GM18520 (cell line): ENCODE results near the gene LPAR5.

ENCODE experiments used
- ATAC-seq: cut with Tn5 transposase; IDR thresholded peaks from one replicate; pipeline ENCODE4 v1.9.1; 2021; ENCODE audit not compliant: unreplicated experiment

The LPAR5 gene

DNA sequence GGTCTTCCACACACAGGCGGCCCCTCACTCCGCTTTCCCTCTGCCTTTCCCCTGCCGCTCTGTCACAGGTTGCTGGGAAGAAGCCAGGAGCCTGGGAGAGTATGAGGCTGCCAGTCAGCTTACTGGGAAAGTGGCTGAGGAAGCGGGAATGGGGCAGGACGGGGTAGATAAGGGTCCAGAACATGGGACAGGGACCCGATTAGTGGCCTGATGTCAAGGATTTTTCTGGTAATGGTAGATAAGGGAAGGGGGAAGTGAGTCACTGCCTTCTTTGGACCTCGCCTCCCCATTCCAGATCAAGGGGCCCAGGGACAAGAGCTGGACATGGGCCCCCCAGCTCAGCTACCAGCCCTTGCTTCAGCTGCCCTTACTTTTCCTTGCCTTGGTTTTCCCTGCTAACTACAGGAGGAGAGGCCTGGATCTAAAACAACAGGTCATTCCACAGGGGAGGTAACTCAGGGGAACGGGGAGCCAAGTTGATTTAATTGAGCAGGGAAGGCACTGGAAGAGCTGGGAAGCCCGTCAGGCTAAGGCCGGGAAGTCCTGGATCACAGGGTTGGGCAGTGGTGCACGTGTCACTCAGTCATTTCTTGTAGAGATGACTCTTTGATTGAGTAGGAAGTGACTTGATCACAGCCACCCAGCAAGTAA, 3.5 kb upstream of the LPAR5 start:
- ATAC-seq, result no peak

DNA sequence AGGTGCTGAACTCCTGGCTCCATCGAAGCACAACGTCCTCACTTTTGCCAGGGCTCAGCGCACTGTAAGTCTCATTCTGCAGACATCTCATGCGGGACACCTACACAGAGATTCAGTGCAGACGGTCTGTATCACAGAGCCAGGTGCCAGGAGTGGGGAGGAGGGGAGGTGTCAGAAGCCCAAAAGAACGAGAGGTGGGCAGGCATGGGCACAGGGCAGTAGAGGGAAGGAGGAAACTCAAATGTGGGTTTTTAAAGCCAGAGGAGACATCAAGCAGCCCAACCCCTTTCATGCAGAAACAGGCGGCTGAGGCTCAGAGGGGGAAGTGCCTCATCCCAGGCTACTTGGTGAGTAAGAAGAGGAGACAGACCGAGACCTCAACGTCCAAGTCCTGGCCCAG, 2.5 kb upstream of the LPAR5 start:
- ATAC-seq, result no peak

DNA sequence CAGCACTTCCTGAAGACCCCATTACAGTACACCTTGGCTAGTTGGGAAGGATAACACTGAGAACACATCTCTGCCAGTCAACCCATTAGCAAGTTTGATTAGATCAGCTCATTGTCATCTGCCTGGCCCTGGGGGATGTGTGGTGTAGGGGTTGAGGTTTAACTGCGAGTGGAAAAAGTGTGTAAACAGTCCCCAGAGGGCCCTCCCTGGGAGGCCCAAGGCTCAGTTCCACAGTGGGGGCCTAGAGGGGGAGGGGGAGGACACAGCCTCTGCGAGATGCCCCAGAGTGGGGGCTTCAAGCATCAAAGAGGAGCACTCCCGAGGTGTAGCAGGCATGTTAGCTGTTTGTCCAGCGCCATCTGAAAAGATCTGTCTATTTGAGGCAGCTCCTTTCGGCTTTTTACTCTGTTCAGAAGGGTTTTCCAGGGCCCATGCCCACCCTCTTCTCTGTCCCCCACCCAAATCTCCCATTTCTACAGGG, 344 bp downstream of the LPAR5 start:
- no peak for ATAC-seq

DNA sequence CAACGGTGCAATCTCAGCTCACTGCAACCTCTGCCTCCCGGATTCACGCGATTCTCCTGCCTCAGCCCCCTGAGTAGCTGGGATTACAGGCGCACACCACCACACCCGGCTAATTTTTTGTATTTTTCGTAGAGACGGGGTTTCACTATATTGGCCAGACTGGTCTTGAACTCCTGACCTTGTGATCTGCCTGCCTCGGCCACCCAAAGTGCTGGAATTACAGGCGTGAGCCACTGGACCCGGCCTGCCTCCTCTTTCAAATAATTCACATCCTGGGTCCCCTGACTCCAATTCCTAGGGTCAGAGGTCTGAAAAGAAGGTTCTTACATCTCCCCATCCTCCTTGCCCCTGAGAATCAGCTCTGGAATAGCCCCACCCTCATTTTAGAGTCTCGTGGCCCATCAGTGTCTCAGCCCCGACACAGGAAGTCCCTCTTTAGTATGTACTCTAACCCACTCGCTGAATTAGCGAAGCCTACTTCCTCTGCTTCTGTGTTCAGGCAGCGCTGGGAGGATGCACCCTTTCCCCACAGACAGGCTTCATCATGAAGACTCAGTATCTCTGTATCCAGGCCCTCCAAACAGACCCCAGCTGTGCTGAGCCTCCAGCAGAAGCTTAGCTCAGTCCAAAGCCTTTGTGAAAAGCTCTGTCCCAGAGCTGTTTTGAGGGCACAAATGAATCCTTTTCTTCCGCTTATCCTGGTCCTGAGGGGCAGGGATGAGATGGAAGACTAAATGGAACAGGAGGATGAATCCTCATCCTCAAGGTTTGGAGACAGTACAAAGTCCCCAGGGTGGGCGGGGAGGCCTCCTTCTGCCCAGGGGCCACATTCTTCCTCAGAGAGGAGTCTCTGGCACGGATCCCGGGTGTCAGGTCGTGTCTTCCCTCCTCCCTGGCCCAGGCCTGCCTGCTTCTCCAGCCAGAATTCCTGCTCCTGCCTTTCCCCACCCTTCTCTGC, 3.5 kb downstream of the LPAR5 start:
- peak; percentile 45 for ATAC-seq

DNA sequence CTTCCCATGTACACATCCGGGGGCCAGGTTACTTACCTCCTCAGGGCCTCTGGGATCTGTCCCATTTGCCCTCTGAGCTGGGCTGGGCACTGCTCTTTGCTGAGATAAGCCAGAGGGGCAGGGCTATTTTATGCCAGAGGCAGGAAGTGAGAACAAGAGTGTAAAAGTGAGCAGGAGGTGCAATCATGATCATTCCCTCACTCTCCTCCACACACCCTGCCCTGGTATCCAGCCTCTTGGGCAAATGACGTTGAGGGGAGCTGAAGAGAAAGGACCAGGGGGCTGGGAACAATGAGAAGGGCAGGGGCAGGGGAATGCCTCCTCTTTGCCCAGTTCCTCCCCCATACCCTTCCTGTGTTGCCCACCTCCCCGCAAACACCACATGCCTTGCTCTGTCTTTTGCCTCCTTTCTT, 4.2 kb downstream of the LPAR5 start:
- ATAC-seq, result no peak

DNA sequence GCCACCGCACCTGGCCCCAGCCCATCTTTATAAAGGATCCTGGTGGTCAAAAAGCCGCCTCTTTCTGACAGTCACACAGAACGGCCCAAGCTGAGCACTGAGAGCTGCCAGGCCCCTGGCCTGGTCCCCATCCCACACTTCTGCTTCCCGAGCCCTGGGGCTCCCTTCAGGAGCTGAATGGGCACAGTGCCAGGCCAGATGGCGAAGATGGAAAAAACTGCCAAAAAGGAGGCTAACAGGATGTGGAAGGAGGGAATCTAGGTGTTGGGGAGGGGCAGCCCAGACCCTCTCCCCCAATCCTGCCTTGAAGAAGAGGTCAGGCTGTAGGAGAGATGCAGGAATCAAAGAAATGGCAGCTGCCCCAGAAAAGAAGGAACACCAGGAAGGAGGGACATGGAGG, 5.0 kb downstream of the LPAR5 start:
- no peak for ATAC-seq

DNA sequence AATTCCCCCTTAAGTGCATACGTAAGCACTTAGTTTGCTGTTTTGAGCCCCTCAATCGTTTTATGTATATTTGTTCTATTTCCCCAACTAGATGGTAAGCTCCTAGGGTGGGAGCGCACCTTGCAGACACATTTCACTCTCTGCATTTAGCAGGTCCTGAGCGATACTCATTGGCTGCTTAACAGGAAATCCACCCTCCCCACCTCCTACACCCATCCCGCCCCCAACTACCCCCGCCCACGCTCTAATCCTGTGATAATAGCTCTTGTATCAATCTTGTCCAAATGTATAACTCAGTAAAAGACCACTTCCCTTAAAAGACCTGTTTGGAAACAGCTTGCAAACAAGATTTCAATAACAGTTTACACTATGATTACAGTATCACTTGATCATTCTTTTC, 8.1 kb downstream of the LPAR5 start:
- no peak for ATAC-seq

DNA sequence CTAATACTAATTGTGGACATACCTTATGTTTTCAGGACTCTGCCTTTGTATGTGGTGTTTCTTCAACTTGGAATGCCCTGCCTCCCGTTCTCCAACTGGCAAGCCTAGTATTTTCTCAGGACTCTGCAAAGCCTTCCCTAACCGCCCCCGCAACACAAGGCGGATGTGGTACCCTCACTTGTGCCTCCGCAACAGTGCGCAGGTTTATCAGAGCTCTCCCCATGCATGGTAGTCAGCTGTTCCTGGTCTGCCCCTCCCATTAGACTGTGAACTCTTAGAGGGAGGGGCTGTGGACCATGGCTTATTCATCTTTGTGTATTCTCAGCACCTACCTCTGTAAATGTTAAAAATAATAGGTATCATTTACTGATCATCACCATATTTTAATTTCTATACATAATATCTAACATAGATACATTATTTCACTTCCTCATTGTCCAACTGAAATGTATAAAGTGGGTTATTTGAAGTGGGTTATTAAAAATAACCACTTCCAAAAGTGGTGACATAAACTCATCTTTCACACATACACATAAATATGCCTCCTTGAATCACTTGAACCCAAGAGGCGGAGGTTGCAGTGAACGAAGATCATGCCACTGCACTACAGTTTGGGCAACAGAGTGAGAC, 9.0 kb downstream of the LPAR5 start:
- no peak for ATAC-seq

DNA sequence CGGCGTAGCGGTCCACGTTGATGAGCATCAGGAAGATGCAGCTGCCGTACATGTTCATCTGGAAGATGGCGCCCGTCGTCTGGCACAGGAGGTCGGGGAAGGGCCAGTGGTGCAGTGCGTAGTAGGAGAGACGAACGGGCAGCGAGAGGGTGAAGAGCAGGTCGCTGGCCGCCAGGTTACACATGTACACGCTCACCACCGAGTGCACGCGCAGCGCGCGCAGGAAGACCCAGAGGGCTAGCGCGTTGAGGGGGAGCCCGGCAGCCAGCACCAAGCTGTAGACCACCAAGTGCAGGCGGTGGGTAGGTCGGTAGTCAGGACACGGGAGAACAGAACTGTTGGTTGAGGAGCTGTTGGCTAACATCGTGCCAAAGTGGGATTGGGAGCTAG, 14.9 kb downstream of the LPAR5 start:
- ATAC-seq, result no peak

DNA sequence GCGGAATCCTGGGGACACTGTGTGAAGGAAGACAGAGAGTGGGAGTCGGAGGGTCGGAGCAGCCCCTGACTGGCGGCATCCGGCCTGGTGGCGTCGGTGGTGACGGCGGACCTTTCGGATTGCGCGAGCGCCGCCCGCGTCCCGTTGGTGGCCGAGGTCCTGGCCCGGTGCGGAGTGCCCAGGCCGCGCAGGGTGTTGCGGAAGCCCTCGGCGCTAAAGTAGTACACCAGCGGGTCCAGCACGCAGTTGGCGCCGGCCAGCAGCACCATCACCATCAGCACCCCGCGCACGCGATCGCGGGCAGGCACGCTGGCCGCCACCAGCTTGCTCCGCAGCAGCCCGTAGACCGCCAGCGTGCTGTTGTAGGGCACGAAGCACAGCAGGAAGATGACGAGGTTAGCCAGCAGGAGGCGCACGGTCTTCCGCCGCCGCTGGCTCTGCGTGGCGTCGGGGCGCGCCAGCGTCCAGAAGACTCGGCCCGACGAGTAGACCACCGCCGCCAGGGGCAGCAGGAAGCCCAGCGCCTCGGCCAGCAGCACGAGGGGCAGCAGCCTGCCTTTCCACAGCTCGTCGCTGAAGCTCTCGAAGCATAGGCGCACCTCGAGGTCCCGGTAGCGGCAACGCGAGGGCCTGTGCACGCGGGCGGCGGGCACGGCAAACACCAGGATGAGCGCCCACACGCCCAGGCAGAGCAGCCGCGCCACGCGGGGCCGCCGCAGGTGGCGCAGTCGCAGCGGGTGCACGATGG, 15.4 kb downstream of the LPAR5 start:
- no peak for ATAC-seq

DNA sequence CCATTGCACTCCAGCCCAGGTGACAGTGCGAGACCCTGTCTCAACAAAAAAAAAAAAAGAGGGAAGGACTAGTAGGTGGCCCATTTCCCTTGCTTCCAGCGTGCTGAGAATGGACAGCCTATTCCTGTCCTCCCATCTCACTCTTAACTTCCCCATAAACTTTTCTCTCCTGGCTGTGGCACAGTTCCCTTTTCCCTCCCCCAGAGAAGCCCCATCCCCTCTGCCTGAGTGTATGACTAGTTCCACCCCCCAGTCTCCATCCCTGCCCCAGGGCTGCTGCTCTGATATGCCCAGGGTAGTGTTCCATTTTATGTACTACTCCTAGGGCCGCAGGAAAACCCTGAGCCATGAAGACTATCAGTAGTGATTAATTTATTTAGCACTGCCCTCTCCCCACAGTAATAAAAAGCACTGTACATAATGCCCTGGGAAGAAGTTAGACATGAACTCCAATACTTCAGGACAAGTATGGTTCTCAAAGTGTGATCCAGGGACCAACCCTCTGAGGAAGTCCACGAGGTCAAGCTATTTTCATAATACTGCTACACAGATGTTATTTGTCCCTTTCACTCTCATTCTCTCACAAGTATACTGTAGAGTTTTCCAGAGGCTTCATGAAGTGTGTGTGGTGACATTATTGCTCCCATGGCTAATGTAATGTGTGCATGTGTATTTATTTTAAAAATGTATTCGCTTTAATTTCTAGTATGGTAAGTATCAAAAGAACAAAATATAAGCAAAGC, 17.1 kb downstream of the LPAR5 start:
- no peak for ATAC-seq

DNA sequence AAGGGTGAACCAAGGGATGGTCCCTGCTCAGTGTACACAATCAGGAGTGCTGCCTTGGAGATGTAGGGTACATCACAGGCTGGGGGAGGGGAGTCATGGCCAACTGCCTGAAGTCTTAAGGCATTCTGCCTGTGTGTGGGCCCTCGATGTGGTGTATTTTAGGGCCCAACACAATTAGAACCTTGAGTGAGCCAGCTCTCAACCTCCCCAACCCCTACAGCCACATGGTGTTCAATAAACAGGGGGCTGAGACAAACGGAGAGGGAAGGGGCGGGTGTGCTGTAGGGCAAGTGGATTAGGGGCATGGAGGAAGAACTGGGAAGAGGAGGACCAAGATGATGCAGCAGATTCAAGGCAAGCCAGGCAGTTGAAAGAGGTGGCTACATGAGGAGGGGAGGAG, 20.0 kb downstream of the LPAR5 start:
- no peak for ATAC-seq

DNA sequence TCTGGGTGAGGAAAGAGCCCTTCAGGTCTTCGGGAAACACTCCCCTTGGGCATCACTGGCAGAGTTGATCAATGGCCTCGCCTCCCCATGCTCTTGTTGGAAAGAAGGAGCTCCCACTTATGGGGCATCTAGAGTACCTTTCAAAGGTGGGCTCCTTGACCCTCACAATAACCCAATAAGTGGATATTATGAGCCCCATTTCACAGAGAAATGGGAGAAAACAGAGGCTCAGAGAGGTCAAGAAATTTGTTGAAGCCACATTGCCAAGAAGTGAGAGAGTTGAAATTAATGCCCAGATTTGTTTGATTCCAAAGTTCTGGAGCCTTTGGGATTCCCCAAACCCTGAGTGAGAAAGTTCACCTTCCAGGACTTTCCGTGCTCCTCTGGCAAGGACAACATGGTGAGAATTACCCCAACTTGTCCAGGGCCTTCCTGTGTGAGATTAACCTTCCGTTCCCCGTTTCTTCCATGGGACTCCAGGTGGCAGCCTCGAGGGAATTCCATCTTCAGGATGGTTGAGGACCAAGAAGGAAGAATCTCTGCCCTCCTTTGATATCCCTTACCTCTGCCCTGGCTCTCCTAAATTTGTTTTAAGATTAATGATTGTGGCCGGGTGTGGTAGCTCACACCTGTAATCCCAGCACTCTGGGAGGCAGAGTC, 21.1 kb downstream of the LPAR5 start:
- ATAC-seq, result no peak

DNA sequence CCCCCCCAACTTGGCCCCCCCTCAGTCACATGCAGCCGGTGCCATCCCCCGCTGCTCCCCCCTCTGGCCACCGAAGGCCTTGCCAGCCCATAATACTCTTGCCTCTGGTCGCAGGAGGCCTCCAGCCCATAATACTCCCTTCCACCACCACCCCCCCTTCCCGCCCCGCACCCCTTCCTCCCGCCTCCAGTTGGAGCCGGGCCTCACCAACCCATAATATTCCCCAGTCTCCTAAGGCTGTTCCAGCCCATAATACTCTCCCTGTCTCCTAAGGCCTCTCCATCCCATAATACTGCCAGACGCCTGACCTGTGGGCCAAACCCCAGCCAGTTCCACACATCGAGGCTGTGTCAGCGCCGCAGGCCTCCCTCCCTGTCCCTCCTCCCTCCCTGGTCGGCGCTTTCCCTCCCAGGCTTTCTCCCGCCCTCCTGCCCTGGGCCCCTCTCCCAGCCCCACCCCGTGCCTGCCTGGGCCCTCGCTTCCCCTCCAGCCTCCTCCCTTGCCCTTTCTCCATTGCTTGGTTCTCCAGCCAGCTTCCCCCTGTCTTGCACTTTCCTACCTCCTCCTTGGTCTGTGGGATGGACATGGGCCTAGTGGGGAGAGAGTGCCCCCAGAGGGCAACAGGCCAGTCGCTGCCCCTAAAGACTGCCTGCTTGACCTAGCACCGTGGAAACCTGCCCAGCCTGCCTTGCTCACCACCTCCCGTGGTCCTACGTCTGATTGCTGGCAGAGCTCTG, 21.8 kb downstream of the LPAR5 start:
- ATAC-seq, result no peak

DNA sequence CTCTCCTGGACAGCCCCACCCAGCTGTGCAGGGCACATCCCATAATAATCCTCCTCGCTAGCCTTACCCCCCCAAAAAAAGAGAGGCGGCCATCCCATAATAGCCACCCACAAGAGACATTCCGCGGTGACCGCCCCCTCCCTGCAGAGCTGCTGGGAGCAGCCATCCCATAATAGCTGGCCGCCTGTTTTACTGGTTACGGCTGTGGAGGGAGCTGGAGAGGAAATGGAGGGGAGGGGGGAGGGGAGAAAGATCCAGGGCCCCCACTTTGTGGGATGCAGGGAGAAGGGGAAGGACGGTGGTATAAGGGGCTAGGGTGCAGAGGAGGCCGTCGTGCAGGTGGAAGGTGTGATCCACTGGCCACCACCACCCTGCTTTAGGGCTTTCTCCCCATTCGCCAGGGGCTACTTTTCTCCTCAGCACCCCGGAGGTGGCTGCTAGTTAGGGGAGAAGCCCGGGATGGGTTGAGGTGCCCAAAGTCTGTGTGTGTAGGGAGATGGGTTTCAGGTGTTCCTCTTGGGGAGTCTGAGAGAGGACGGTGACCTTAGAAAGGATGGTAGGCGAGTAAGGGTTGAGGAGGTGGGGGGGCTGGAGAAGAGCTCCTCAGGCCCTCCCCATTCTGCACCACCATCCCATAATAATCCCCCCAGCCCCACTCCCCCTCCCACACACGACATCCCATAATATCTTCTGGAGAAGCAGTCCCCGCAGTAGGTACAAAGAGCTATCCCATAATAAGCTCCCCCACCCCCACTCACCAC, 22.6 kb downstream of the LPAR5 start:
- no peak for ATAC-seq

DNA sequence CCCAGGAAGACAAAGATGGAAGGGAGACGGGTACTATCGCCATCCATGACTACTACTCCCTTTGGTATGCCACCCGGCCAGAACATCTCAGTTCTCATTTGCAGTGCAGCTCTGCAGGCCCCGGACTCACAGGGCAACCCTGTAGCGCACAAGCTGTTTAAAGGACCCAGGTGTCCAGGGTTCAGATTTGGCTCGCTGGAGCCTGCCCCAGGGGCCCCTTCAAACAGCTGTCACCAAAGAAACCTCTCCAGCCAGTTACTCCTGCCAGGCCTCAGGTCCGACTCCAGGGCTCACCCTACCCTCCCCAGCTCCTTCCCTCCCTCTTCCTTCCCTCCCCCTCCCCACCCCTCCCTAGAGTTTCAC, 23.1 kb downstream of the LPAR5 start:
- ATAC-seq, result no peak

DNA sequence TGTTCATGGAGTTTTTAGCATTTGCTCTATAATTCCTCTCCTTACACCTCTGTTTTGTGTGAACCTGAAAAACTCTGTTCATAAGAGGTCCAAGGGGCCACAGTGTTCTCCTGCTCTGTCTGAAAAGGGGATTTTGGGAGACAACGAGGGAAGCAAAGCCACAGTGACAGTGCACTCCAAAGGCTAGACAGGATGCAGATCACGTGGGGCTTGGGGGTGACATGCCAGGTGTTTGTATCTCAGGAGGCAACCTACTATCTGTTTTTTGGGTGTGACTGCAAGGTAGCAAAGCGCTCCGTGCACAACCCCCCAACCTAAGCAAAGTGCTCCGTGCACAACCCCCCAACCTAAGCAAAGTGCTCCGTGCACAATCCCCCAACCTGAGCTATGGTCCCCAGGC, 23.5 kb downstream of the LPAR5 start:
- ATAC-seq, result no peak

DNA sequence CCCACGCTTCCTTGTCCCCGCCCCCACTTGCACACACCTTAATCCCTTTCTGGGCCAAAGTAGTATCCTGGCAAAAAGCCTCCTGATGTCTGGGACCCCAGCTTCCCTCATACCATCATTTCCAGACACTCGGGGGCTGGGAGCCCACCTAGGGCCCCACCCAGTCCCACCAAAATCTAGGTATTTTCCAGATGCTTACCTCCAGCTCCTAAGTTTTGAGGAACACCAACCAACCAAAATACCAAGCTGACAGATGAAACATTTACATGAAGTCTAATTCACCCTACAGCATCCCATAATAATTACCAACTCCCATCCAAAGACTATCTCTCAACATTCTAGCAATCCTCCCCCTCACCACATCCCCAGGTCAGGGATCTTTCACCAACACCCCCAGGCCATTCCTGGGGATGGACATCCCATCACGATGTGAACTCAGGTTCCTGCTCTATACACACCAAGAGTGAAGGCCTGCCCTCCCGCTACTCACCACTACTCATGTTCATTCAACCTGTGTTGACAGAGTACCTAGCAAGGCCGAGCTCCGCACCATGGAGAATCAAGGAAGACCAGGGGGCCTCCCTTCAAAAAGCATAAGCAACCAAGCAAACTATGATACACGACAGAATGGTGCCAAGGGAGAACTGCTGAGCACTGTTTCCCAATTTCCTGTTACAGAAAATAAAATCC, 27.0 kb downstream of the LPAR5 start:
- no peak for ATAC-seq
